ENCODE results near the gene GADL1. TPM values are rescaled to one million over a fixed set of nuclear protein-coding genes. Genes with fewer than 3 reads are reported as not detected.

Gene GADL1
- total RNA-seq, 1 experiment from 2014 or later: 0.09 TPM

- Mint-ChIP-seq H3K9me3 (peaks cover 7 to 8% of the 10 kb centered on the region in 2 experiments; a peak in 4 of 5 replicates), H3K27ac (no peak overlapping the region), H3K4me3 (no peak overlapping the region), H3K36me3 (ENCODE audit: insufficient read depth in 1 of 3, low read depth in 3 of 3) (peaks cover 0 to 6% (median 0%) of the 10 kb centered on the region in 3 experiments; a peak in 3 of 7 replicates), H3K4me1 (no peaks in the 10 kb centered on the region), H3K27me3 (ENCODE audit: low read depth) (no peaks in the 10 kb centered on the region)
- Histone ChIP-seq H3K23me2 (ENCODE audit: insufficient read length, low read depth, low read length, poor library complexity, severe bottlenecking) (no peaks in the 10 kb centered on the region), H3K27ac (ENCODE audit: insufficient read length, low read depth, low read length) (no peak overlapping the region), H3K9me3 (ENCODE audit: control insufficient read depth, low read depth, low read length) (no peaks in the 10 kb centered on the region), H2BK12ac (ENCODE audit: insufficient read length, low read depth, low read length) (no peak overlapping the region), H2AFZ (ENCODE audit: low read length) (no peak overlapping the region), H3K9ac (ENCODE audit: extremely low read depth, insufficient read length, low read length) (no peak overlapping the region), H3K4ac (ENCODE audit: low read depth, low read length) (no peak overlapping the region), H3K79me2 (ENCODE audit: insufficient read depth, low read length) (no peaks in the 10 kb centered on the region), H3K14ac (ENCODE audit: insufficient read depth, low read length) (no peak overlapping the region), H2BK15ac (ENCODE audit: low read depth, low read length) (no peak overlapping the region), H2BK20ac (ENCODE audit: low read depth, low read length, poor library complexity, severe bottlenecking) (no peak overlapping the region), H4K5ac (ENCODE audit: insufficient read length, low read depth, low read length) (no peak overlapping the region), H3K56ac (ENCODE audit: insufficient read length, low read depth, low read length) (no peak overlapping the region), H3K27me3 (ENCODE audit: insufficient read depth, low read length) (no peaks in the 10 kb centered on the region), H2BK120ac (ENCODE audit: low read depth, low read length, poor library complexity, severe bottlenecking) (no peak overlapping the region), H4K91ac (ENCODE audit: insufficient read length, low read depth, low read length) (no peak overlapping the region), H3K23ac (ENCODE audit: insufficient read length, low read depth, low read length) (no peak overlapping the region), H3K18ac (ENCODE audit: insufficient read length, low read depth, low read length) (no peak overlapping the region), H4K8ac (replicated peaks; ENCODE audit: insufficient read length, low read depth, low read length) (no peak overlapping the region), H3K4me1 (ENCODE audit: insufficient read depth, low read length) (no peaks in the 10 kb centered on the region), H2AK5ac (ENCODE audit: insufficient read length, low read length) (no peak overlapping the region), H4K20me1 (ENCODE audit: control insufficient read depth, insufficient read depth, insufficient read length) (no peaks in the 10 kb centered on the region), H2BK5ac (ENCODE audit: insufficient read length, low read length) (no peak overlapping the region), H3T11ph (ENCODE audit: low read length) (no peak overlapping the region), H3K4me2 (ENCODE audit: insufficient read depth, insufficient read length, low read length) (no peak overlapping the region), H3K79me1 (ENCODE audit: insufficient read depth, low read depth, low read length, poor library complexity, severe bottlenecking) (no peaks in the 10 kb centered on the region)
- no CpG with 5 or more reads among the region's 3 CpGs for WGBS (ENCODE audit: extremely low coverage, insufficient read length, low lambda C conversion rate)
- no peak for TF ChIP-seq CTCF (conservative IDR thresholded peaks at IDR 0.05)
- DNase-seq: no peak
These were observed 174.9 kb downstream of the GADL1 start for GRCh38 chr3:30719536-30719935.

All from H9 (cell line).